Mesendoderm (in vitro differentiated cells): ENCODE results near the gene CCDC74B.
"Not testable (repeated sequence)": the region's sequence is repeated elsewhere in the genome, so short reads cannot be mapped to it uniquely, and the experiment has no call there.

Source experiments
- DNase-seq: peaks from one replicate; pipeline ENCODE4 v3.0.0; 2013
- H2AK5ac ChIP-seq: 2 replicates; pipeline ENCODE4 v1.6.1; 2013; ENCODE audit warnings: low read length, inconsistent platforms
- H2BK120ac ChIP-seq: 2 replicates; pipeline ENCODE4 v1.6.1; 2013; ENCODE audit warnings: low read depth, mild to moderate bottlenecking, low read length, moderate library complexity, mixed read lengths
- H2BK15ac ChIP-seq: replicated peaks from 2 replicates; pipeline ENCODE4 v1.6.1; 2013; ENCODE audit warnings: low read depth, mild to moderate bottlenecking, moderate library complexity
- H2BK5ac ChIP-seq: 2 replicates; pipeline ENCODE4 v1.6.1; 2013; ENCODE audit warnings: low read length, inconsistent platforms
- H3K18ac ChIP-seq: 2 replicates; pipeline ENCODE4 v1.6.1; 2013; ENCODE audit warnings: mild to moderate bottlenecking, low read length, mixed read lengths
- H3K23ac ChIP-seq: one replicate; pipeline ENCODE4 v1.6.1; 2013; ENCODE audit warnings: low read length
- H3K27ac ChIP-seq: 2 replicates; pipeline ENCODE4 v1.5.1; 2013; ENCODE audit warnings: low read depth, mild to moderate bottlenecking, inconsistent platforms, low read length, moderate library complexity
- H3K27me3 ChIP-seq: 2 replicates; pipeline ENCODE4 v1.6.1; 2013; ENCODE audit warnings: low read length, control low read depth, mild to moderate bottlenecking, inconsistent platforms; ENCODE audit not compliant: insufficient read depth, poor library complexity
- H3K36me3 ChIP-seq: 2 replicates; pipeline ENCODE4 v1.6.1; 2013; ENCODE audit warnings: low read length, inconsistent platforms; ENCODE audit not compliant: control insufficient read depth, insufficient read depth
- H3K4ac ChIP-seq: one replicate; pipeline ENCODE4 v1.6.1; 2013; ENCODE audit warnings: low read depth, mild to moderate bottlenecking, low read length, moderate library complexity
- H3K4me1 ChIP-seq: 2 replicates; pipeline ENCODE4 v1.6.1; 2013; ENCODE audit warnings: low read depth, low read length, inconsistent platforms; ENCODE audit not compliant: control insufficient read depth
- H3K4me2 ChIP-seq: 2 replicates; pipeline ENCODE4 v1.6.1; 2013; ENCODE audit warnings: low read length
- H3K4me3 ChIP-seq: 2 replicates; pipeline ENCODE4 v1.5.1; 2013; ENCODE audit warnings: mild to moderate bottlenecking, low read length
- H3K56ac ChIP-seq: one replicate; pipeline ENCODE4 v1.6.1; 2013; ENCODE audit warnings: low read length
- H3K79me1 ChIP-seq: 2 replicates; pipeline ENCODE4 v1.6.1; 2013; ENCODE audit warnings: low read length, inconsistent platforms
- H3K79me2 ChIP-seq: 2 replicates; pipeline ENCODE4 v1.6.1; 2013; ENCODE audit warnings: mild to moderate bottlenecking, low read length; ENCODE audit not compliant: control insufficient read depth, insufficient read depth
- H3K9ac ChIP-seq: 2 replicates; pipeline ENCODE4 v1.6.1; 2013; ENCODE audit warnings: low read length, inconsistent platforms
- H4K5ac ChIP-seq: one replicate; pipeline ENCODE4 v1.6.1; 2013; ENCODE audit warnings: low read length
- H4K8ac ChIP-seq: one replicate; pipeline ENCODE4 v1.6.1; 2013; ENCODE audit warnings: low read depth, mild to moderate bottlenecking, control low read depth, low read length, moderate library complexity
- WGBS: extraction: QIAGEN DNeasy Blood & Tissue Kit; methylation state at CpG from one replicate; pipeline ENCODE4 v1.1.7; 2013; ENCODE audit warnings: low lambda C conversion rate, missing lambda C conversion rate; ENCODE audit not compliant: insufficient coverage; ENCODE audit errors: extremely low coverage; 5-methylcytosine and 5-hydroxymethylcytosine counted together

CCDC74B gene

DNA sequence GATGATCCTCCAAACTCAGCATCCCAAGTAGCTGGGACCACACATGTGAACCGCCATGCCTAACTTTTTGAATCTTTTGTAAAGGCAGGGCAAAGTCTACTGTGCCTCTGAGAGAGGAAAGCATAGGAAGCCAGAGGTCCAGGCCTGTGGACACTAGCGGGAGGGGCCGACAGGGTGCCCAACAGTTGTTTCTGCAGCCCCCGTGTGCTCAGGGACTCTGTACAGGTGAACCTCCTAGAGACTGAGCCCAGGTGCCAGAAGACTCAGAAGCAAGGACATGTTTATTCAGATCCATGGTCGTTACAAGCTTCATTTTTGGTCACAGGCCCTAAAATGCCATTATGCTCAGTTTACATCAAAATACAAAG, 6.2 kb upstream of the CCDC74B start:
- not testable (repeated sequence) for H3K4me2 ChIP-seq, H3K36me3 ChIP-seq, H3K4ac ChIP-seq, H3K4me1 ChIP-seq, H3K23ac ChIP-seq, H3K27ac ChIP-seq, H3K56ac ChIP-seq, DNase-seq, H3K9ac ChIP-seq, H2BK15ac ChIP-seq, H3K4me3 ChIP-seq, H4K5ac ChIP-seq, H3K18ac ChIP-seq, H3K27me3 ChIP-seq, H2AK5ac ChIP-seq, H2BK120ac ChIP-seq, H2BK5ac ChIP-seq, H4K8ac ChIP-seq, H3K79me1 ChIP-seq, H3K79me2 ChIP-seq
- WGBS, result no CpG with 5 or more reads among the region's 5 CpGs

DNA sequence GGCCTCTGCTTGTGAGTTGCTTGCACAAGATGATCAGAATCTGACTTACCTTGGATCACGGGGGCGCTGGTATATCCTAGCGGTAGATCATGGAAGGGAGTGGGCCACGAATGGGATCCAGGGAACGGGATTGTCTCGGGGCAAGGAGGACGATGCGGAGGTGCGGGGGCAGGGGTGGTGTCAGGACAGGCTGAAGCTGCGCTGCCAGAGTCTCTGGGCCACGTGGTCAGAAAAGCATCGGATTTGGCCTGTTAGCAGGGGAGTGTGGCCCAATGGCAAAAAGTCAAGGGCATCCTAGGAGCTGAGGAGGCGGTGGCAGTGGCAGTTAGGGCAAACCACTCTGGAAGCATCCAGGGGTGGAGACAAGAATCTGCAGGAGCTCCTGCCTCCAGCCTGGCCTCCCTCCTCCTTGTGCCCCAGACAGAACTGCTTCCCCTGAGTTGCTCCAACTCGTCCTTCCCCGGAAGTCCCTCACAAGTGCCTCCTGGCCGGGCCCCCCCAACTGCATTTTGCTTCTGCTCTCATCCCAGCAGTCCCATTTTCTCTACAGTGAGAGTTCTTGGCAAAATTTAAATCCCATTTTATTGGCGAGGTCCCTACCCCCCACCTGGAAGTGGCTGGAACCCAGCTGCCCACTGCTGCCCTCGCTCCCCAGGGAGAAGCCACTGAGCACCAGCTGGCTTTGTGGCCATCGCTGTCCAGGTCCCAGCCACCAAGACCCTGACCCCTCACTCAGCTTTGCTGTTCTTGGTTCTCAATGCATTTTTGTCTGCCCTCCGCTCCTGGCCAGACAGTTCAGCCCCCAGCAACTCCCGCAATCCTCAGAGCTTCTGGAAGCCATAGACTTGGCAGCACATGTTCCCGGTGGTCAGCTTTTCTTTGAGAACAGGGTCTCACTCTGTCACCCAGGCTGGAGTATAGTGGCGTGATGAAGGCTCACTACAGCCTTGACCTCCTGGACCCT, 5.6 kb upstream of the CCDC74B start:
- Histone ChIP-seq H3K23ac (no peak overlapping the region), H2AK5ac (no peak overlapping the region), H3K4me1 (no peaks in the 10 kb centered on the region), H3K27me3 (no peaks in the 10 kb centered on the region), H3K56ac (no peak overlapping the region), H3K9ac (no peak overlapping the region), H3K4me2 (no peak overlapping the region), H3K18ac (no peak overlapping the region), H3K4ac (no peak overlapping the region), H3K36me3 (no peaks in the 10 kb centered on the region), H3K79me2 (no peaks in the 10 kb centered on the region), H3K79me1 (no peaks in the 10 kb centered on the region), H4K8ac (no peak overlapping the region), H4K5ac (no peak overlapping the region), H3K27ac (no peak overlapping the region), H2BK120ac (no peak overlapping the region), H3K4me3 (no peak overlapping the region), H2BK5ac (no peak overlapping the region), H2BK15ac (no peak overlapping the region)
- no CpG with 5 or more reads among the region's 23 CpGs for WGBS
- no peak for DNase-seq

DNA sequence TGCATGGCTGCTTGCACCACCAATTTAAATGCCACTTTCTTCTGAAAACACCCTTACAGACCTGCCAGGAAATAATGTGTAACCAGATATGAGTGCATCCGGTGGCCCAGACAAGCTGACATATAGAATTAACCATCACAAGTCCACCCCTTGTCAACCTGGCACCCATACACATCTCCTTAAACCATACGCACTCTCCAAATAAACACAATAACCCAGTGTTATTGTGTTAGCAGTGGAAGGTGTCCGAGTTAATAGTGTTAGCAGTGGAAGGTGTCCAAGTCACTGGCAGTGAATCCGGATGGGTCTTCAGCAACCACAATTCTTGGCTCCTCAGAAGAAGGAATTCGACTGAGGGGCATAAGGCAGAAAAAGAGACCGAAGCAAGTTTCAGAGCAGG, 3.6 kb upstream of the CCDC74B start:
- H3K4me2 ChIP-seq, H3K4me1 ChIP-seq, H3K4ac ChIP-seq, H3K23ac ChIP-seq, H4K5ac ChIP-seq, H2BK15ac ChIP-seq, H2BK5ac ChIP-seq, H3K79me2 ChIP-seq, H3K18ac ChIP-seq, H3K79me1 ChIP-seq, H2AK5ac ChIP-seq, H3K36me3 ChIP-seq, H3K56ac ChIP-seq, H3K9ac ChIP-seq, H2BK120ac ChIP-seq, H3K4me3 ChIP-seq, H4K8ac ChIP-seq, DNase-seq, H3K27me3 ChIP-seq, H3K27ac ChIP-seq: not testable (repeated sequence)
- WGBS, result no CpG with 5 or more reads among the region's 6 CpGs

DNA sequence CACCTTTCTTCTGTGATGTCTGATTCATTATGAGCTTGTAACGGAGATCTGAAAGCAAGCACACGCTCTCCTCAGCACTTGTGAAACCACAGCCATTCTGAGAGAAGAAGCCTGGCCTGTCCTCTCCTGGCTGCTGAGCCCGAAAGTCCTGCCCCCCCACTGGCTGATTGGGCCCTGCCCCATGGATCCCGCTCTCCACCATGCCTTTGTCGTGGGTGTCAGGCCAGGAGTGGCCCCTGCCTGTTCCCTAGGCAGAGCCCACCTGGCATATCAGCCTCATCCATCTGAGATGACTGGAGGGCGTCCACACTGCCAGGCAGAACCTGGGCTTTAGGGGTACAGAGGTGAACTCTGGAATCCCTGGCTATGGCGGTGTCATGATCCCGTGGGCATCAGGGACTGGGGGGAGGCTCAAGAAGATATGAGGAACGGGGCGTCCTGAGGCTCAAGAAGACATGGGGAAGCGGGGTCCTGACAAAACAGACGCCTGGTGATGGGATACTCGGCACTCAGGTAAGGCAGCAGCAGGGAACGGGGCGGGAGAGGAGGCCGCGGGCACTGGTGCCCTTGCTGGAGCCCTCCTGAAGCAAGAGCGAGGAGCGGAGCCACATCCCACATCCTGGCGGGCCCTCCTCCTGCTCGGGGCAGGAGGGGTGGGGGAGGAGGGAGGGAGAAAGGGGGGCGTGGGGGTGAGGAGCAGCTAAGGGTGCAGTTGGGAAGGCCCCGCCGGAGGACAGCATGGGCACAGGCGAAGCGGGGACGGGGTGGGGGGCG, 1.5 kb downstream of the CCDC74B start:
- WGBS, result no CpG with 5 or more reads among the region's 28 CpGs
- not testable (repeated sequence) for H2BK120ac ChIP-seq, H2AK5ac ChIP-seq, H3K23ac ChIP-seq, H3K27me3 ChIP-seq, H2BK15ac ChIP-seq, H2BK5ac ChIP-seq, H3K36me3 ChIP-seq, H4K5ac ChIP-seq, H3K79me1 ChIP-seq, H3K4me1 ChIP-seq, H4K8ac ChIP-seq, DNase-seq, H3K79me2 ChIP-seq, H3K18ac ChIP-seq, H3K4me2 ChIP-seq, H3K27ac ChIP-seq, H3K9ac ChIP-seq, H3K4me3 ChIP-seq, H3K56ac ChIP-seq
- peak overlapping the region; percentile 12 for H3K4ac ChIP-seq

DNA sequence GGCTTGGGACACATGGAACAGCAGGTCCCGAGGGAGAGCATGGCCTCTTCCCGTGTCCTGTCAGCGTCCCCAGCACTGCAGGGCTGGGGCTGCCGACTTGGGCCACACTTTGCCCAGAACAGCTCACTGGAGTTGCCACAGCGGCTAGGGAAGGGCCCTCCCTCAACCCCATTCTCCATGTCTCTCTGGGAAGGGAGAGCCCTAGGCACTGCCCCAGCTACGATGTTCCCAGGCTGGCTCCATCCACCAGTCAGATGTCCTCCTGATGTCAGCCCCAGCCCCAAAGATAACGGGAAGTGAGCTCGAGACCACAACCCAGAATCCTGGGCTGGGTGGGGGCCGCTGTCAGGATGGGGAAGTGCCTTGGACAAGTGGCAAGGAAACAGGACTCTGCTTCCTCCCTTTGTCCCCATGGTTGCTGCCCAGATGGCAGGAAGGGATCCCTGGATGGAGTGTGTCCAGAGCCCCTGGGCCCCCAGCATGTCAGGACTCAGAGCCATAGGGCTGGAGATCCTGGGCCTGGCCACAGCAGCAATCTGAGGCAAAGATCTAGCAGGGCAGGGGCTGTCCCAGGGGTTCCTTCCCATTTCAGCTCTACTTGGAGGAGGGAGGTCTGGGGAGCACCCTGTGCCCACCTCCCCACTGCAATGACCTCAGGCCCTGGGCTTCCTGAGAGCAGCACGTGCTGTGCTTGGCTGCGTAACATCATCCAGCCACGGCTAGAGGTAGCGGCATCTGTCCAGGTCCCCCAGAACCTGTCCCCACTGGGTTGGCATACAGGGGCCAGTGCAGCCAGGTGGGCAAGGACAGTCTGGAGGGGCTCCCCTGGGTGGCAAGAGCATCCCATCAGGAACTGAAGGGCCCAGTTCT, 2.3 kb downstream of the CCDC74B start:
- not testable (repeated sequence) for H3K36me3 ChIP-seq, H3K4ac ChIP-seq, H4K8ac ChIP-seq, H2AK5ac ChIP-seq, H2BK120ac ChIP-seq, H3K79me2 ChIP-seq, H3K27me3 ChIP-seq, DNase-seq, H3K27ac ChIP-seq, H3K4me2 ChIP-seq, H3K9ac ChIP-seq, H2BK5ac ChIP-seq, H3K4me3 ChIP-seq, H3K23ac ChIP-seq, H3K56ac ChIP-seq, H3K4me1 ChIP-seq, H4K5ac ChIP-seq, H2BK15ac ChIP-seq, H3K79me1 ChIP-seq, H3K18ac ChIP-seq
- no CpG with 5 or more reads among the region's 13 CpGs for WGBS
